Glutamatergic neuron (in vitro differentiated cells): ENCODE data around the gene ZNF747. TPM values are rescaled to one million over a fixed set of nuclear protein-coding genes. Genes with fewer than 3 reads are reported as not detected.
A peak's percentile ranks its signal among the peaks of the same experiment; 100 is the strongest.

Source experiments
- DNase-seq: peaks from one replicate; pipeline ENCODE4 v3.0.0; 2022
- H3K27ac Mint-ChIP-seq: one replicate; pipeline ENCODE4 v1.8.0; 2020; ENCODE audit warnings: mild to moderate bottlenecking, mixed read lengths, inconsistent platforms; ENCODE audit not compliant: unreplicated experiment
- H3K27me3 Mint-ChIP-seq: one replicate; pipeline ENCODE4 v1.8.0; 2020; ENCODE audit warnings: mild to moderate bottlenecking, moderate library complexity, mixed read lengths, inconsistent platforms; ENCODE audit not compliant: unreplicated experiment
- H3K36me3 Mint-ChIP-seq: one replicate; pipeline ENCODE4 v1.8.0; 2020; ENCODE audit warnings: mild to moderate bottlenecking, mixed read lengths, inconsistent platforms; ENCODE audit not compliant: unreplicated experiment
- H3K4me1 Mint-ChIP-seq: one replicate; pipeline ENCODE4 v1.8.0; 2020; ENCODE audit warnings: mild to moderate bottlenecking, low read depth, mixed read lengths, inconsistent platforms; ENCODE audit not compliant: unreplicated experiment
- H3K4me3 Mint-ChIP-seq: one replicate; pipeline ENCODE4 v1.8.0; 2020; ENCODE audit warnings: mild to moderate bottlenecking, mixed read lengths, inconsistent platforms; ENCODE audit not compliant: unreplicated experiment
- H3K9me3 Mint-ChIP-seq: one replicate; pipeline ENCODE4 v1.8.0; 2020; ENCODE audit warnings: mild to moderate bottlenecking, moderate library complexity, mixed read lengths, inconsistent platforms; ENCODE audit not compliant: unreplicated experiment
- CTCF ChIP-seq: fragments of 200-600 bp; sonication (generic); IDR thresholded peaks from one replicate; pipeline ENCODE4 v1.5.0; 2021; ENCODE audit not compliant: partially characterized antibody, unreplicated experiment
- total RNA-seq: library from RNA; stranded (reverse); fragmentation: NEBNext Ultra II Directional; extraction: Animal tissue kit (Norgen Biotek cat#: 25700); gene quantifications from one replicate; pipeline ENCODE4 v1.2.1, GENCODE V29; 2021; ENCODE audit not compliant: unreplicated experiment

Gene ZNF747
- total RNA-seq, 1 donor from 2014 or later = 15.1 TPM

GRCh38 chr16:30527635-30528178 is 7.0 kb downstream of the ZNF747 start:
- no peak for DNase-seq
- Mint-ChIP-seq H3K27ac (peak overlapping the region; percentile 86), H3K27me3 (peaks cover 5% of the 10 kb centered on the region), H3K4me3 (peak overlapping the region; percentile 83), H3K9me3 (peaks cover 9% of the 10 kb centered on the region), H3K4me1 (peaks cover 10% of the 10 kb centered on the region), H3K36me3 (no peaks in the 10 kb centered on the region)
- TF ChIP-seq CTCF = no peak

- peak overlapping the region; percentile 83 for H3K4me3 Mint-ChIP-seq
- peak; percentile 40 for TF ChIP-seq CTCF
- peaks cover 9% of the 10 kb centered on the region for H3K9me3 Mint-ChIP-seq
- H3K4me1 Mint-ChIP-seq = peaks cover 10% of the 10 kb centered on the region
- H3K27me3 Mint-ChIP-seq = peaks cover 5% of the 10 kb centered on the region
- no peaks in the 10 kb centered on the region for H3K36me3 Mint-ChIP-seq
- peak; percentile 99 for DNase-seq
- H3K27ac Mint-ChIP-seq = peak overlapping the region; percentile 86
Measured at GRCh38 chr16:30526823-30527634, 7.6 kb downstream of the ZNF747 start.

- Mint-ChIP-seq H3K4me1 (peaks cover 10% of the 10 kb centered on the region), H3K4me3 (peak within 1 kb of the TSS; percentile 93), H3K27me3 (peaks cover 5% of the 10 kb centered on the region), H3K36me3 (no peaks in the 10 kb centered on the region), H3K27ac (peak within 1 kb of the TSS; percentile 93), H3K9me3 (peaks cover 9% of the 10 kb centered on the region)
- TF ChIP-seq CTCF = no peak
- peak; percentile 46 for DNase-seq
Measured at GRCh38 chr16:30526137-30526822, 8.4 kb downstream of the ZNF747 start, which contains the start of gene ZNF768. TSS of gene ZNF768 (minus strand) at chr16:30526566. CDS start at chr16:30526413, 153 bp downstream.

- no peak for TF ChIP-seq CTCF
- peak overlapping the region; percentile 93 for H3K4me3 Mint-ChIP-seq
- peak overlapping the region; percentile 93 for H3K27ac Mint-ChIP-seq
- no peak for DNase-seq
- no peaks in the 10 kb centered on the region for H3K36me3 Mint-ChIP-seq
- peaks cover 9% of the 10 kb centered on the region for H3K9me3 Mint-ChIP-seq
- H3K27me3 Mint-ChIP-seq = peaks cover 5% of the 10 kb centered on the region
- H3K4me1 Mint-ChIP-seq = peaks cover 10% of the 10 kb centered on the region
Measured at GRCh38 chr16:30525844-30526136, 8.9 kb downstream of the ZNF747 start.
